Measurements from ENCODE around the gene FAM124A.

FAM124A gene

DNA sequence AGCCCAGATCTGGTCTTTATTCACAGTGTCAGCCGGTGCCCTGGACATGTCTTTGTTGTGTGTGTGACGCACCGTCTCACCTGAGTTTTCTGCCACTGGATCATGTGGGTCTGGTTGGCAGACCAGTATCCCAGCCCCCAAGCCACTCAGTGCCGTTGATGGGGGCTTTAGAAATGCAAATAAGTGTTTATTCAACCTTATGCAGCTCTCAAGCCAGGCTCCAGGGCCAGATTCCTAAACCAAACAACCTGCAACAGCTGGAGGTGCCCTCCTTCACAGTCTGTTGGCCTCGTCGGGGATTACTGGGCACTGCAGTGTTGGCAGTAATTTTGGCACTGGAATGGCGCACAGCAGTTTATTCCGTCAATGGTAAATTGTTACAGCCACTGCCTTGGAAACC lies 21.6 kb downstream of the FAM124A start:
- no peak for DNase-seq

DNA sequence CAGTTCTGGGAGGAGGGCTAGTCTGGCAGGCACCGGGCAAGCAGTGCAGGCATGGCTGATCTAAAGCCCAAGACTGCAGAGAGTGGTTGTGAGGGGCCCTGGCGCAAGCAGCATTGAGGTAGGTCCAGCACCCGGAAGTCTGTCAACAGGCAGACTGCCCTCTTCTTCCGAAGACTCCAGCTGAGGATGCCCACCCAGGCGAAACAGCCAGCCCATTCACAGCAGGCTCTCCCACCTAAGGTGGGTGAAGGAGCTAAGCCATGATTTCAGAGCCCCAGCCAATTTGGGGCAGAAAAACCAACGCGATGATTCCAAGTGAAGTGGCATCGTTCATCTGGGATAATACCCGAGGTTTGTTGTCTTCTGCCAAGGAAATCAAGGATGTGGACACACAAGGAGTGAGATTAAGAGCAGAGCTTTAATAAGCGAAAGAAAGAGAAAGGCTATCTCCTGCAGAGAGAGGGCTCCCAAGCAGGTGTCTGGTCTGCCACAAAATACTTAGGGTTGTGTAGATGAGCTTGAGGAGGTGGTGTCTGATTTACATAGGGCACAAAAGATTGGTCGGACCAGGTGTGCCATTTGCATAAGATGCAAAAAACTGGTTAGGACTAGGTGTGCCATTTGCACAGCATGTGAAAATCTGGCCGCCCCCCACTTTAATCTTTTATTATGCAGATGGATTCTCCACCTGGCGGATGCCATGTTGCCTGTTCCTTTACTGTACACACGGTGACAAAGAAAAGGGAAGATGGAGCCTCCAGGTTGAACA lies 22.6 kb downstream of the FAM124A start:
- no peak for DNase-seq

DNA sequence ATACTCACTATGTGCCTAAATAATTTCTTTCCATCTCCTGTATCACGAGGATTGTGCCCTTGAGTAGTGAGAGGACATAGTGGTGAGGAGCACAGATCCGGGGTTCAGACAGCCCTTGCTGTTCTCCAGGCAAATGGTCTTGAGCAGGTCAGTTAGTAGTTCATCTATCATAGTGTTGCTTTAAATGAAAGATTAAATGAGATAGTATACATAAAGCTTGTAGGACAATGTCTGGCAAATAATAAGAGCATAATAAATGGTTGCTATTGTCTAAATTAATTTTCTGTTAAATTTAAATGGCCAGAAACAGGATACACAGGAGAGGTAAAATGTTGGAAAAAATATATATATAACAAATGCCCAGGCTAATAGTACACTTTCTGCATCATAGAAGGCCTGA lies 23.4 kb downstream of the FAM124A start:
- no peak for DNase-seq

- no peak for DNase-seq
Measured at GRCh38 chr13:51246025-51246417, 23.8 kb downstream of the FAM124A start.

GRCh38 chr13:51246418-51247277 lies 24.4 kb downstream of the FAM124A start:
- no peak for DNase-seq

DNA sequence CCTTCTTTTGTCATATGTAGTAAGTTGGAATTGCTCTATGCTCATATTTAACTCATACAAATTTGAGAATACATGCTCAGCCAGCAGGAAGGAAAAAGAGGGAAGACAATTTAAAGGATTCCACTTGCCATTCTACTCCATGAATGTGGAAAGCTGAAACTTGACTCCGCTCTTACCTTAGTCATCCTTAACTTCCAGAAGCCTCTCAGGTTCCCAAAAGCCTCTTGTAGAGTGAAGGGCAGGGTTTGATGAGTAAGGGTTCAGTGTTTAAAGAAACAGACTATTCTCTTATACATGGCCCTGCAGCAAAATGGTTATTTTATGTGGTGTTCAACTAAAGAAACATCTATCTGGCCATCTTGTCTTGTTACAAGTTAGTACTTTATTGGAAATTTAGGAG lies 27.1 kb downstream of the FAM124A start:
- DNase-seq: no peak

DNA sequence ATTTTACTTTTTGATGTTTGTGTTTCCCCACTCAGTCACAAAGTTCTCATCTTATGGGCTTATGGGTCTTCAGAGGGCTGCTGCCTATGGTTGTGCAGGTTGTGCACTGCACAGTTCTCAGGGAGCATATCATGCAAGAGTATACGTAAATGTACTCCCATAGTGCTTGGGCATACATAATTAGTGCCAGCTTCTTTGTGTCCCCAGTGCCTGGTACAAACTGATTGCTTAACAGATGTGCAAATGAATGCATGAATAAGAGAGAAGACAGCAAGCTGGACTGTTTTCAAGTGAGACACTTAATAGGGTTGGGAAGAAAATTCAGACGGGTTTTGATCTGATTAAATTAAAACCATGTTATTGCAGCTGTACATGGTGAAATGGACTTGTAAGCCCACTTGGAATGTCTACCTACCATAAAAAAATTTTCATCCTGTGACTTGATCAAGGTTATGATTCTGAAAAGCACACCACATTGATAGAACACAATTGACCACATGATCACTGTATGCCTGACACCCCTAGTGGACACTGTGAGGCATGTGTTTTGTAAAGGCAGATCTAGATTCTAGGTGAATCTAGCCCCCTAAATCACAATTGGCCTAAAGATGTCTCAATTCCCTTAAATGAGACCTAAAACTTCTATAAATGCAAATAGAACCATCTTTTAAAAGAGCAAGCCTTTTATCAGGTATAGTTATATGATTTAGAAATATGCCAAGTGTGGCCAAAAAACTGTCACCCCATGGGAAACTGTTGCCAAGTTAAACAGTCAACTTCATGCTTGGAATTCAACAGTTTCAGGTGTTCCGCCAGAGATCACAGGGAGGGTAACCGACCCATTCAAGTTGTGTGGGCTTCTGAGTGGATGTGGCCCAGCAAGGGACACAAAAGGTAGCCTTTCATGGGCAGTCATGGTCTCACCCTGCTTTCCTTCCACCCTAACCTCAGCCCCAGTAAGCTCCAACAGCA lies 27.9 kb downstream of the FAM124A start:
- no peak for DNase-seq

- no peak for DNase-seq
Measured at GRCh38 chr13:51251480-51251879, 29.3 kb downstream of the FAM124A start.

- no peak for DNase-seq
Measured at GRCh38 chr13:51252954-51253532, 30.8 kb downstream of the FAM124A start.

GRCh38 chr13:51255556-51255955 lies 33.4 kb downstream of the FAM124A start:
- no peak for DNase-seq

DNA sequence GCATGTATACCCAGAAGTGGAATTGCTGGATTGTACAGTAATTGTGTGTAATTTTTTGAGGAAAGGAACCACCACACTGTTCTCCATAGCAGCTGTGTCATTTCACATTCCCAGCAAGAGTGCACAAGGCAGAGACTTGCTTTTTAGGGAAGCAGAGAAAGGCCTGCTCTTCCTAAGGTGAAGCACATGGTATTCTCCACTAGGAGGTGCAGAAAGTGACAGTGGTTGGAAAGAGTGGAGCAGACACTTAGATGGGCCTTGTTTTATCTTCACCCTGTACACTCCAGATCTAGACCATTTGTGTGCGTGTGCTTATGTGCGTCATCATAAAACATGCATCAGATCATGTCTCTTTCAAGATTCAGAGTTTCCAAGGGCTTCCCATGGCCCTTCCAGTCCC lies 35.0 kb downstream of the FAM124A start:
- no peak for DNase-seq

- no peak for DNase-seq
Measured at GRCh38 chr13:51258612-51259548, 36.7 kb downstream of the FAM124A start.

DNA sequence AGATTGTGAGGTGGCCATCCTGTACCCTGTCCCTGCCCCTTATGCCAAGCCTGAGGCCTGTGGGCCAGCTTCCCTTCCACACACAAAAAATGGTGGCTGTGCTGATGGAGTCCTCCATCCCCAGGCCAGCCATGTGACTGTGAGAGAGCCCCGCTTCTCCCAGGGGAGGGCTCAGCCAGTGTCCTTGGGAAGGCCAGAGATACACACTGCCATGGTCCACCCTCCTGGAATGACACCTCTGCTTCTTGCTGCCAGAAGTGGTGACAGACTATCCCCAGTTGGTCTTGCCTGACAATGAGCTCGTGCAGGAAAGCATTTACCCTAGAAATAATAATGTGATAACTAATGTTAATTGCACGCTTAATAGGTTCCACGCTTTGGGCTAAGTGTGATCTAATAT lies 38.0 kb downstream of the FAM124A start:
- DNase-seq: no peak

- DNase-seq: no peak
Measured at GRCh38 chr13:51261610-51262249, 39.5 kb downstream of the FAM124A start.

DNA sequence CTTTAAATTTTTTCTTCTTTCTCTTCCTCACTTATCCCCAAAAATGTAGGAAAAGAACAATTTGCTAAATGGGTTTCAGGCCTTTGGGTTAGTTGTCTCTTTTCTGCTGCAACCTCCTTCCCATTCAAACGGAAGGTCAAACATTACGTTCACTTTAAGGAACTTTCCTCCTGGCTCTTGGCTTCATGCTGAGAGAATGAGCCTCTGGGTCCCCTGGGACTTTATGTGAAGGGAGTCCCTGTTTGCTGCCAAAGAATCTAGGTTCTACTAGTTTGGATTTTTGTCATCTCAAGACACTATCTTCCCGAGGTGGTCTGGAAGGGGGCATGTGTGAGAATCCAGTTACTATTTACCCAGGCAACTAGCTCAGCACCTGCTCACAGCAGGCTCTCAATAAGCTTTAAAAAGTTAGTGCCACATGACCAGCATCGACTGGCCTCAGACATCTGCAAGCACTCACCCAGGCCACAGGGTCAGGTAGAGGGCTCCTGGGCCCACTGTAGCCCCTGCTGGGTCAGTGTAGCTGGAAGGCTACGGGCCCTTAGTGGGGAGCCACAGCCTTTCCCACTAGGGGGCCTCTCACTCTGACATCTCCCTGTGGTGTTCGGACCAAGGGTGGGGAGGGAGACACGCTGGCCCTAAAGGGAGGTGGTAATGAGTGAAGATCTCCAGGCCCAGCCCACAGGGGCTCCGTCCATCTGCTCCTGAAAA lies 40.5 kb downstream of the FAM124A start:
- no peak for DNase-seq

DNA sequence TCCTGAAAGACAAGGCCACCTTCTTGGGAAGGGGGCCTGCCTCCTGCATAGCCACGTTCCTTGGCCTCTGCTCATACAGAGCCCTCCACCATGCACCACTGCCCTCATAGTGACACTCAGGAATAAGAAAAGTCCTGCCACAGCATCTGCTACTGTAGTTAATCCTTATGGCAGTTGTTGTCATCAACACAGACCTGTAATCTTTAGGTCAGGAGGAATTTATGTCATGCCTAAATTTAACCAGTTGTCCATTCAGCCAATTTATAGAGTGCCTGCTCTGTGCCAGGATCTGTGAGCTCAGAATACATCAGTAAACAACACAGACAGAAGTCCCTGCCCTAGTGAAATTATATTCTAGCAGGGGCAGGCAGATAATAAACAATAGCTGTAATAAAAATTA lies 44.4 kb downstream of the FAM124A start:
- no peak for DNase-seq

DNA sequence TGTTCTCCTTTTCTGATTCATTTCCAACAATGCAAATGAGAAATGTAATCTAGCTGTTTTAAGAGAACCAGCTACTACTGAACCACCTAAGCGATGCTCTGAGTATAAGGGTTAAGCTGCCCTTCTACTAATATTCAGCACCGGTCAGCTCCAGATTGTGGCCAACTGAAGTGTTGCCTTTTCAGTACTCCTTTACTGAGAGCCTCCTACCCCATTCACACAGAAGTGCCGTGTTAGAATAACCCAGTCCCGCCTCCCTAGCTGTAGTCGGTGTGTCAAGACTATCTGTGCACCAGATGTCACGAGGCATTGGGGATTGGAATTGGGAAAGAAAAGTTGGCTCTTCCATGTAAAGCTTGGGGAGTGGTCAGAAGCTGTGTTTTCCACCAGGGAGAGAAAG lies 45.4 kb downstream of the FAM124A start:
- no peak for DNase-seq

DNA sequence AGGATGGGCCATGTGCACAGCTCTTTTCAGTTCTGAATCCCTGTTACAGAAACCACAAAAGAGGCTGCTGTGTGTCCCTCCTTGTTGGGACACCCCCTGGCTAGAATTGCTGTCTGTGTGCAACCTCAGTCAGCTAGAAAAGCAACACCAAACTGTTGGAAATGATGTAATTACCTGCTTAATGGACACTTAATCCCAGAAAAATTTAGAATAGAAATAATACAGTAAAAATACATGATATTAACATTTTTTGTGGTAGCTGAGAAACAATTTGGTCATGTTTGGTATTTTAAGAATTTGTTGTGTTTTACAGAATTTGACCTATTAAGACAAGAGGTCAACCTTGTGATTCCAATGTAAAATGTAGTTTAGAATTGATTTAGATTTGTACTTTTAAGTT lies 46.8 kb downstream of the FAM124A start:
- DNase-seq: no peak

- no peak for DNase-seq
Measured at GRCh38 chr13:51270623-51271415, 48.6 kb downstream of the FAM124A start.
